ENCODE data around the gene SLC35G3. TPM values are rescaled to one million over a fixed set of nuclear protein-coding genes. Genes with fewer than 3 reads are reported as not detected.
A peak's percentile ranks its signal among the peaks of the same experiment; 100 is the strongest.

SLC35G3 gene
- total and polyA plus RNA-seq, 2 of the 8 experiments (the other 6 are each of a cell fraction or from before 2014, with no cell fraction given): not detected

DNA sequence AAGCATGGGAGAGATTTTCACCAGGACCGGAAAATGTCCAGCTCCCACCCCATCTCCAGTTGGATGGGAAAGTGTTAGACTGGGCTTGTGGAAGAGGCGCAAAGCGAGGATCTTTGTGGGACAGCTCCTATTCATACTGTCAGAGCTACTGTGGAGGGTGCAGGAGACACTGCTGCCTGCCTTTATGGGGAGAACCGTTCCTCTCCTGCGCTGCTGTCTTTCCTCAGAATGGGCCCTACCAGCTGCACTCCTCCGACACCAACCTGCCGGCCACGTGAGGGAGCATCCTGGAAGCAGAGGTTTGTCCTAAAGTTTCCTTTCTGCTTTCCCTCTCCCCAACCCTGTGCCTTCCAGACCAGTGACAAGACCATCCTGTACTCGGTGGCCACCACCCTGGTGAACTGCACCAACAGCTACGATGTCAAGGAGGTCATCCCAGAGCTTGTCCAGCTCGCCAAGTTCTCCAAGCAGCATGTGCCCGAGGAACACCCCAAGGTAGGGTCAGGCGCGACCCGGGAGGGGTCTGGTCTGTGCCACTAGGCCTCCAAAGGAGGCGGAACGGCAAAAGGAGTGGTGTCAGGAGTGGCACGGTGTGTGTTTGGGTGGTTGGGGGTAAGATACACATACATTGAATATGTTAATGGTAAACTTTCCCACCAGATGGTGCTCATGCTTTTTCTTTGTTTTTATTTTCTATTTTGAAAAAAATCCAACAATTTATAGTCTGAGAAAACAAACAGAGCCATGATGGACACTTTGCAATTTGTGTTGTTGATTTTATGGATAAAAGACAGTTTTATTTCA, 23.0 kb downstream of the SLC35G3 start:
- Histone ChIP-seq H4K8ac (ENCODE audit: extremely low read depth, insufficient read depth, low read length) (no peak overlapping the region), H2BK120ac (replicated peaks; ENCODE audit: low read depth, low read length) (no peak overlapping the region), H3K27ac (ENCODE audit: low read depth, low read length) (no peak overlapping the region), H2BK15ac (ENCODE audit: low read length) (no peak overlapping the region), H3K56ac (replicated peaks; ENCODE audit: insufficient read length, low read depth, low read length) (no peak overlapping the region), H3K36me3 (ENCODE audit: control insufficient read depth in 2 of 4, insufficient read depth in 4 of 4, low read length in 3 of 4) (no peaks in the 10 kb centered on the region), H3K4ac (replicated peaks; ENCODE audit: insufficient read length, low read depth, low read length) (no peak overlapping the region), H2BK20ac (ENCODE audit: low read length) (no peak overlapping the region), H2BK5ac (ENCODE audit: low read depth, low read length) (no peak overlapping the region), H4K5ac (ENCODE audit: insufficient read length, low read depth, low read length) (no peak overlapping the region), H4K91ac (replicated peaks; ENCODE audit: insufficient read length, low read length) (no peak overlapping the region), H3K4me2 (ENCODE audit: insufficient read depth in 1 of 2, low read depth in 2 of 2, low read length in 2 of 2) (no peak overlapping the region), H2AK5ac (ENCODE audit: low read depth, low read length) (no peak overlapping the region), H3K14ac (ENCODE audit: insufficient read length) (no peak overlapping the region), H3K27me3 (replicated peaks in 1 of 4; ENCODE audit: control insufficient read depth in 3 of 4, extremely low read depth in 1 of 4, insufficient read depth in 3 of 4, low read length in 3 of 4) (no peaks in the 10 kb centered on the region; a peak in 1 of 7 replicates), H2AFZ (ENCODE audit: low read length) (no peak overlapping the region), H2BK12ac (ENCODE audit: low read depth, low read length) (no peak overlapping the region), H3K79me2 (ENCODE audit: control insufficient read depth in 1 of 2, insufficient read depth in 2 of 2, low read length in 2 of 2) (no peaks in the 10 kb centered on the region), H3K4me3 (ENCODE audit: extremely low read depth in 1 of 4, insufficient read depth in 2 of 4, low read depth in 3 of 4, low read length in 4 of 4) (no peak overlapping the region), H3K23me2 (ENCODE audit: low read depth, low read length) (no peaks in the 10 kb centered on the region; the same call in 1 of the 2 replicates), H3K4me1 (replicated peaks in 1 of 4; ENCODE audit: control insufficient read depth in 3 of 4, insufficient read depth in 4 of 4, low read length in 3 of 4) (no peaks in the 10 kb centered on the region; a peak in 1 of 7 replicates), H3K23ac (ENCODE audit: insufficient read length) (no peak overlapping the region), H4K20me1 (replicated peaks in 1 of 2; ENCODE audit: control insufficient read depth in 1 of 2, insufficient read depth in 2 of 2, low read length in 2 of 2) (no peaks in the 10 kb centered on the region), H3K18ac (ENCODE audit: extremely low read depth, low read length) (no peak overlapping the region), H3K9ac (replicated peaks in 1 of 4; ENCODE audit: extremely low read depth in 1 of 4, low read depth in 3 of 4, low read length in 3 of 4) (no peak overlapping the region), H3K79me1 (ENCODE audit: low read depth, low read length) (no peaks in the 10 kb centered on the region), H3K9me3 (ENCODE audit: insufficient read depth in 2 of 2, low read depth in 1 of 2, low read length in 1 of 2) (no peaks in the 10 kb centered on the region)
- DNase-seq (ENCODE audit: low read depth in 1 of 2, low spot score in 2 of 2) (no peak), FAIRE-seq (no peak)
- TF ChIP-seq TAF7 (optimal IDR thresholded peaks at IDR 0.05; ENCODE audit: borderline replicate concordance, low read depth, low read length) (no peak), RAD21 (IDR thresholded peaks at IDR 0.05 in 1 of 2, conservative IDR thresholded peaks at IDR 0.05 in 1 of 2; ENCODE audit: low read depth in 2 of 2, low read length in 2 of 2) (peak; percentile 28 to 43), GABPA (IDR thresholded peaks at IDR 0.05; ENCODE audit: borderline replicate concordance, insufficient read depth, low read length) (no peak)
- TF ChIP-seq, protein P1, sequence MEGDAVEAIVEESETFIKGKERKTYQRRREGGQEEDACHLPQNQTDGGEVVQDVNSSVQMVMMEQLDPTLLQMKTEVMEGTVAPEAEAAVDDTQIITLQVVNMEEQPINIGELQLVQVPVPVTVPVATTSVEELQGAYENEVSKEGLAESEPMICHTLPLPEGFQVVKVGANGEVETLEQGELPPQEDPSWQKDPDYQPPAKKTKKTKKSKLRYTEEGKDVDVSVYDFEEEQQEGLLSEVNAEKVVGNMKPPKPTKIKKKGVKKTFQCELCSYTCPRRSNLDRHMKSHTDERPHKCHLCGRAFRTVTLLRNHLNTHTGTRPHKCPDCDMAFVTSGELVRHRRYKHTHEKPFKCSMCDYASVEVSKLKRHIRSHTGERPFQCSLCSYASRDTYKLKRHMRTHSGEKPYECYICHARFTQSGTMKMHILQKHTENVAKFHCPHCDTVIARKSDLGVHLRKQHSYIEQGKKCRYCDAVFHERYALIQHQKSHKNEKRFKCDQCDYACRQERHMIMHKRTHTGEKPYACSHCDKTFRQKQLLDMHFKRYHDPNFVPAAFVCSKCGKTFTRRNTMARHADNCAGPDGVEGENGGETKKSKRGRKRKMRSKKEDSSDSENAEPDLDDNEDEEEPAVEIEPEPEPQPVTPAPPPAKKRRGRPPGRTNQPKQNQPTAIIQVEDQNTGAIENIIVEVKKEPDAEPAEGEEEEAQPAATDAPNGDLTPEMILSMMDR (IDR thresholded peaks at IDR 0.05; ENCODE audit: control extremely low read depth in 1 of 3, insufficient read depth in 1 of 3, low read depth in 1 of 3, low read length in 3 of 3): peak in 1 of 3 experiments; percentile 3; a peak in 2 of 4 replicates
- ChIA-PET POLR2A (ENCODE audit: partially characterized antibody) (no interaction called here), CTCF (ENCODE audit: partially characterized antibody) (interaction anchor here (0.6 to 1.7 kb wide), 15 partner anchors 11 to 378 kb away, joined by 3 to 10 read pairs (median 3); no protein-coding TSS in a partner anchor)
- WGBS, 2 experiments (ENCODE audit: extremely low coverage in 1 of 2, insufficient coverage in 1 of 2, insufficient read length in 1 of 2, insufficient replicate concordance in 2 of 2, low coverage in 1 of 2, low lambda C conversion rate in 2 of 2, missing lambda C conversion rate in 1 of 2): 89% methylated on average over 18 of the region's 18 CpGs; no CpG with 5 or more reads in 1 of the 2 experiments
